ENCODE data around the gene GTPBP1. TPM values are rescaled to one million over a fixed set of nuclear protein-coding genes. Genes with fewer than 3 reads are reported as not detected.

GTPBP1 gene
- polyA plus RNA-seq, 3 donors = 6.7 to 41.4 (median 12.7) TPM

GRCh38 chr22:38745676-38746460 lies 40.1 kb downstream of the GTPBP1 start:
- Mint-ChIP-seq H3K27me3 (ENCODE audit: low read depth in 3 of 3) (no peaks in the 10 kb centered on the region), H3K9me3 (no peaks in the 10 kb centered on the region), H3K36me3 (peaks cover 83 to 98% of the 10 kb centered on the region in 2 donors), H3K4me1 (peaks cover 5% of the 10 kb centered on the region), H3K27ac (peak overlapping the region; percentile 8 to 45 (median 17)), H3K4me3 (no peak overlapping the region)
- Histone ChIP-seq H3K9ac (ENCODE audit: insufficient read depth, low read length, poor library complexity, severe bottlenecking) (no peak overlapping the region), H3K4me1 (ENCODE audit: control insufficient read depth in 1 of 2, insufficient read depth in 2 of 2, low read length in 2 of 2) (peaks cover 6 to 8% of the 10 kb centered on the region in 2 donors), H4K20me1 (ENCODE audit: insufficient read depth, low read length) (peaks cover 99% of the 10 kb centered on the region), H3K27ac (ENCODE audit: low read depth in 1 of 2, low read length in 2 of 2) (no peak overlapping the region), H3K79me2 (ENCODE audit: insufficient read depth, low read length) (peaks cover 93% of the 10 kb centered on the region), H3K27me3 (ENCODE audit: control insufficient read depth in 2 of 2, insufficient read depth in 2 of 2, low read length in 2 of 2) (no peaks in the 10 kb centered on the region), H3K9me3 (replicated peaks in 1 of 2; ENCODE audit: control insufficient read depth in 1 of 2, insufficient read depth in 1 of 2, low read length in 2 of 2) (no peaks in the 10 kb centered on the region), H3K4me2 (replicated peaks; ENCODE audit: extremely low read depth, low read length, poor library complexity, severe bottlenecking) (no peak overlapping the region), H3K4me3 (replicated peaks in 1 of 3; ENCODE audit: low read depth in 2 of 3, low read length in 3 of 3) (no peak overlapping the region), H2AFZ (ENCODE audit: insufficient read depth, low read depth, low read length, poor library complexity, severe bottlenecking) (no peak overlapping the region), H3K36me3 (replicated peaks in 1 of 2; ENCODE audit: control insufficient read depth in 1 of 2, insufficient read depth in 2 of 2, low read length in 2 of 2) (peaks cover 95 to 100% of the 10 kb centered on the region in 2 donors)
- TF ChIP-seq CTCF (IDR thresholded peaks at IDR 0.05) = no peak
- WGBS (ENCODE audit: insufficient coverage) = 100% methylated on average over 8 of the region's 14 CpGs
- intact Hi-C loops (cut with micrococcal nuclease) = no loop called here
- no peak for DNase-seq

- H3K79me2 ChIP-seq (ENCODE audit: insufficient read depth, low read length) = peaks cover 90% of the 10 kb centered on the region
Observed at GRCh38 chr22:38748487-38749136, 42.9 kb downstream of the GTPBP1 start.

More at GRCh38 chr22:38748487-38749136, 42.9 kb downstream of the GTPBP1 start:
- Mint-ChIP-seq H3K4me1 (peaks cover 32% of the 10 kb centered on the region), H3K4me3 (no peak overlapping the region), H3K27ac (peak overlapping the region in 3 of 7 donors; percentile 22 to 48 (median 38)), H3K9me3 (peaks cover 0 to 3% (median 0%) of the 10 kb centered on the region in 7 donors), H3K36me3 (peaks cover 72 to 98% of the 10 kb centered on the region in 2 donors), H3K27me3 (ENCODE audit: low read depth in 3 of 3) (peaks cover 0 to 3% (median 0%) of the 10 kb centered on the region in 3 donors)
- no peaks in the 10 kb centered on the region for H3K27me3 ChIP-seq (ENCODE audit: control insufficient read depth in 2 of 2, insufficient read depth in 2 of 2, low read length in 2 of 2)
- peak overlapping the region in 1 of 2 donors; percentile 45 for H3K27ac ChIP-seq (ENCODE audit: low read depth in 1 of 2, low read length in 2 of 2)
- peaks cover 78 to 89% of the 10 kb centered on the region in 2 donors for H3K36me3 ChIP-seq (replicated peaks in 1 of 2; ENCODE audit: control insufficient read depth in 1 of 2, insufficient read depth in 2 of 2, low read length in 2 of 2)
- no peak overlapping the region for H2AFZ ChIP-seq (ENCODE audit: insufficient read depth, low read depth, low read length, poor library complexity, severe bottlenecking)
- H3K4me3 ChIP-seq (replicated peaks in 1 of 3; ENCODE audit: low read depth in 2 of 3, low read length in 3 of 3) = no peak overlapping the region
- peaks cover 80% of the 10 kb centered on the region for H4K20me1 ChIP-seq (ENCODE audit: insufficient read depth, low read length)
- peaks cover 33 to 35% of the 10 kb centered on the region in 2 donors for H3K4me1 ChIP-seq (ENCODE audit: control insufficient read depth in 1 of 2, insufficient read depth in 2 of 2, low read length in 2 of 2)
- H3K9ac ChIP-seq (ENCODE audit: insufficient read depth, low read length, poor library complexity, severe bottlenecking) = no peak overlapping the region
- no peaks in the 10 kb centered on the region for H3K9me3 ChIP-seq (replicated peaks in 1 of 2; ENCODE audit: control insufficient read depth in 1 of 2, insufficient read depth in 1 of 2, low read length in 2 of 2)
- no peak for TF ChIP-seq CTCF (IDR thresholded peaks at IDR 0.05)
- H3K4me2 ChIP-seq (replicated peaks; ENCODE audit: extremely low read depth, low read length, poor library complexity, severe bottlenecking) = no peak overlapping the region
- intact Hi-C loops (cut with micrococcal nuclease) = no loop called here
- WGBS (ENCODE audit: insufficient coverage) = 97% methylated on average over 13 of the region's 14 CpGs
- no peak for DNase-seq
